Lower leg skin (tissue), 3 donors: ENCODE measurements around the gene ZNF561.
"Not testable (repeated sequence)": the region's sequence is repeated elsewhere in the genome, so short reads cannot be mapped to it uniquely, and the experiment has no call there.

Experiments used
- POLR2A ChIP-seq, 2 donors: fragments of 450-650 bp; IDR thresholded peaks; one replicate each; pipeline ENCODE4 v1.6.1; 2016 to 2017; ENCODE audit warnings: antibody characterized with exemption in 2 of 2, mild to moderate bottlenecking in 1 of 2, moderate library complexity in 1 of 2
- TF ChIP-seq, protein P1 (sequence below), 3 donors: fragments of 450-650 bp; IDR thresholded peaks; one replicate each; pipeline ENCODE4 v1.5.1; 2016; ENCODE audit warnings: antibody characterized with exemption in 3 of 3, mild to moderate bottlenecking in 3 of 3, moderate library complexity in 2 of 3

- not testable (repeated sequence) for TF ChIP-seq POLR2A (IDR thresholded peaks at IDR 0.05)
- TF ChIP-seq, protein P1, sequence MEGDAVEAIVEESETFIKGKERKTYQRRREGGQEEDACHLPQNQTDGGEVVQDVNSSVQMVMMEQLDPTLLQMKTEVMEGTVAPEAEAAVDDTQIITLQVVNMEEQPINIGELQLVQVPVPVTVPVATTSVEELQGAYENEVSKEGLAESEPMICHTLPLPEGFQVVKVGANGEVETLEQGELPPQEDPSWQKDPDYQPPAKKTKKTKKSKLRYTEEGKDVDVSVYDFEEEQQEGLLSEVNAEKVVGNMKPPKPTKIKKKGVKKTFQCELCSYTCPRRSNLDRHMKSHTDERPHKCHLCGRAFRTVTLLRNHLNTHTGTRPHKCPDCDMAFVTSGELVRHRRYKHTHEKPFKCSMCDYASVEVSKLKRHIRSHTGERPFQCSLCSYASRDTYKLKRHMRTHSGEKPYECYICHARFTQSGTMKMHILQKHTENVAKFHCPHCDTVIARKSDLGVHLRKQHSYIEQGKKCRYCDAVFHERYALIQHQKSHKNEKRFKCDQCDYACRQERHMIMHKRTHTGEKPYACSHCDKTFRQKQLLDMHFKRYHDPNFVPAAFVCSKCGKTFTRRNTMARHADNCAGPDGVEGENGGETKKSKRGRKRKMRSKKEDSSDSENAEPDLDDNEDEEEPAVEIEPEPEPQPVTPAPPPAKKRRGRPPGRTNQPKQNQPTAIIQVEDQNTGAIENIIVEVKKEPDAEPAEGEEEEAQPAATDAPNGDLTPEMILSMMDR (IDR thresholded peaks at IDR 0.05): not testable (repeated sequence)
Measured at GRCh38 chr19:9653066-9653555, 32.1 kb upstream of the ZNF561 start.
